ENCODE results near the gene JAKMIP1. TPM values are rescaled to one million over a fixed set of nuclear protein-coding genes. Genes with fewer than 3 reads are reported as not detected.
"Not testable (repeated sequence)": the region's sequence is repeated elsewhere in the genome, so short reads cannot be mapped to it uniquely, and the experiment has no call there.

Gene JAKMIP1
- polyA plus RNA-seq, 1 donor from 2014 or later = 15.3 TPM

- no peaks in the 10 kb centered on the region for H3F3A ChIP-seq (ENCODE audit: insufficient read depth, low read length, poor library complexity, severe bottlenecking)
- no peaks in the 10 kb centered on the region for H3K9me3 ChIP-seq (ENCODE audit: low read length)
- no peaks in the 10 kb centered on the region for H3K36me3 ChIP-seq (ENCODE audit: insufficient read depth, low read length)
- TF ChIP-seq TAF1 (IDR thresholded peaks at IDR 0.05; ENCODE audit: low read depth) = no peak
- TF ChIP-seq EZH2 (IDR thresholded peaks at IDR 0.05; ENCODE audit: borderline replicate concordance, insufficient read depth, low read length, poor library complexity, severe bottlenecking) = no peak
- TF ChIP-seq MXI1 (conservative IDR thresholded peaks at IDR 0.05; ENCODE audit: poor library complexity, severe bottlenecking) = no peak
- no peak for TF ChIP-seq RAD21 (conservative IDR thresholded peaks at IDR 0.05)
- TF ChIP-seq, protein P1, sequence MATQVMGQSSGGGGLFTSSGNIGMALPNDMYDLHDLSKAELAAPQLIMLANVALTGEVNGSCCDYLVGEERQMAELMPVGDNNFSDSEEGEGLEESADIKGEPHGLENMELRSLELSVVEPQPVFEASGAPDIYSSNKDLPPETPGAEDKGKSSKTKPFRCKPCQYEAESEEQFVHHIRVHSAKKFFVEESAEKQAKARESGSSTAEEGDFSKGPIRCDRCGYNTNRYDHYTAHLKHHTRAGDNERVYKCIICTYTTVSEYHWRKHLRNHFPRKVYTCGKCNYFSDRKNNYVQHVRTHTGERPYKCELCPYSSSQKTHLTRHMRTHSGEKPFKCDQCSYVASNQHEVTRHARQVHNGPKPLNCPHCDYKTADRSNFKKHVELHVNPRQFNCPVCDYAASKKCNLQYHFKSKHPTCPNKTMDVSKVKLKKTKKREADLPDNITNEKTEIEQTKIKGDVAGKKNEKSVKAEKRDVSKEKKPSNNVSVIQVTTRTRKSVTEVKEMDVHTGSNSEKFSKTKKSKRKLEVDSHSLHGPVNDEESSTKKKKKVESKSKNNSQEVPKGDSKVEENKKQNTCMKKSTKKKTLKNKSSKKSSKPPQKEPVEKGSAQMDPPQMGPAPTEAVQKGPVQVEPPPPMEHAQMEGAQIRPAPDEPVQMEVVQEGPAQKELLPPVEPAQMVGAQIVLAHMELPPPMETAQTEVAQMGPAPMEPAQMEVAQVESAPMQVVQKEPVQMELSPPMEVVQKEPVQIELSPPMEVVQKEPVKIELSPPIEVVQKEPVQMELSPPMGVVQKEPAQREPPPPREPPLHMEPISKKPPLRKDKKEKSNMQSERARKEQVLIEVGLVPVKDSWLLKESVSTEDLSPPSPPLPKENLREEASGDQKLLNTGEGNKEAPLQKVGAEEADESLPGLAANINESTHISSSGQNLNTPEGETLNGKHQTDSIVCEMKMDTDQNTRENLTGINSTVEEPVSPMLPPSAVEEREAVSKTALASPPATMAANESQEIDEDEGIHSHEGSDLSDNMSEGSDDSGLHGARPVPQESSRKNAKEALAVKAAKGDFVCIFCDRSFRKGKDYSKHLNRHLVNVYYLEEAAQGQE (IDR thresholded peaks at IDR 0.05; ENCODE audit: borderline replicate concordance) = no peak
- no peak overlapping the region for H3K9ac ChIP-seq (ENCODE audit: low read length)
- no peak overlapping the region for H3K4me2 ChIP-seq (ENCODE audit: low read length)
- no peak overlapping the region for H2AFZ ChIP-seq (ENCODE audit: low read depth, low read length)
- no peaks in the 10 kb centered on the region for H3K79me2 ChIP-seq (replicated peaks; ENCODE audit: insufficient read depth, low read length)
- no peaks in the 10 kb centered on the region for H3K27me3 ChIP-seq (ENCODE audit: insufficient read depth, low read depth, low read length)
- no peak overlapping the region for H3K27ac ChIP-seq (ENCODE audit: low read length)
- H3K9me2 ChIP-seq (ENCODE audit: insufficient read depth, low read length) = no peaks in the 10 kb centered on the region
- H3K4me3 ChIP-seq (ENCODE audit: low read length) = no peak overlapping the region
- no peaks in the 10 kb centered on the region for H4K20me1 ChIP-seq (ENCODE audit: insufficient read depth)
Measured at GRCh38 chr4:6216588-6216987, 16.2 kb upstream of the JAKMIP1 start.

DNA sequence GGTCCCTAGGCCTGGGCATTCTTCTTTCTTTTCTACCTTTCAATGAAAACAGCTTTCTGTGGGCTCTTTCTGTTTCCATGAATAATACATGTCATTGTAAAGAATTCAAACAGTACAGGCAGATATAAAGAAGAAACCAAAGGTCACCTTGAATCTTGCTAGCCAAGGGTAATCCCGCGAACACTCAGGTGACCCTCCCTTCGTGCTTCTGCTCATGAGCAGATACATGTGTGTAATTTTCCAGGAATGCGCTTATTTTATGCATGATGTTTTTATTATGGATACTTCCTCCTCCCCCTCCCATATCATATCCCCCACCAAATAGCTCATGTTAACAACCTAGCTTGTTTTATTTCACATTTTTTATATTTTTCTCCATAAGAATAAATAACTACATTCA is 9.6 kb upstream of the JAKMIP1 start:
- TF ChIP-seq SMC3 (conservative IDR thresholded peaks at IDR 0.05; ENCODE audit: poor library complexity) (no peak), RAD21 (conservative IDR thresholded peaks at IDR 0.05) (no peak), TAF1 (IDR thresholded peaks at IDR 0.05; ENCODE audit: low read depth) (no peak), EP300 (conservative IDR thresholded peaks at IDR 0.05; ENCODE audit: poor library complexity, severe bottlenecking) (no peak), EZH2 (IDR thresholded peaks at IDR 0.05; ENCODE audit: borderline replicate concordance, insufficient read depth, low read length, poor library complexity, severe bottlenecking) (no peak), POLR2AphosphoS5 (IDR thresholded peaks at IDR 0.05) (no peak), MXI1 (conservative IDR thresholded peaks at IDR 0.05; ENCODE audit: poor library complexity, severe bottlenecking) (no peak)
- TF ChIP-seq, protein P2, sequence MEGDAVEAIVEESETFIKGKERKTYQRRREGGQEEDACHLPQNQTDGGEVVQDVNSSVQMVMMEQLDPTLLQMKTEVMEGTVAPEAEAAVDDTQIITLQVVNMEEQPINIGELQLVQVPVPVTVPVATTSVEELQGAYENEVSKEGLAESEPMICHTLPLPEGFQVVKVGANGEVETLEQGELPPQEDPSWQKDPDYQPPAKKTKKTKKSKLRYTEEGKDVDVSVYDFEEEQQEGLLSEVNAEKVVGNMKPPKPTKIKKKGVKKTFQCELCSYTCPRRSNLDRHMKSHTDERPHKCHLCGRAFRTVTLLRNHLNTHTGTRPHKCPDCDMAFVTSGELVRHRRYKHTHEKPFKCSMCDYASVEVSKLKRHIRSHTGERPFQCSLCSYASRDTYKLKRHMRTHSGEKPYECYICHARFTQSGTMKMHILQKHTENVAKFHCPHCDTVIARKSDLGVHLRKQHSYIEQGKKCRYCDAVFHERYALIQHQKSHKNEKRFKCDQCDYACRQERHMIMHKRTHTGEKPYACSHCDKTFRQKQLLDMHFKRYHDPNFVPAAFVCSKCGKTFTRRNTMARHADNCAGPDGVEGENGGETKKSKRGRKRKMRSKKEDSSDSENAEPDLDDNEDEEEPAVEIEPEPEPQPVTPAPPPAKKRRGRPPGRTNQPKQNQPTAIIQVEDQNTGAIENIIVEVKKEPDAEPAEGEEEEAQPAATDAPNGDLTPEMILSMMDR (IDR thresholded peaks at IDR 0.05; ENCODE audit: poor library complexity, severe bottlenecking) = no peak
- TF ChIP-seq, protein P1 (IDR thresholded peaks at IDR 0.05; ENCODE audit: borderline replicate concordance) = no peak

DNA sequence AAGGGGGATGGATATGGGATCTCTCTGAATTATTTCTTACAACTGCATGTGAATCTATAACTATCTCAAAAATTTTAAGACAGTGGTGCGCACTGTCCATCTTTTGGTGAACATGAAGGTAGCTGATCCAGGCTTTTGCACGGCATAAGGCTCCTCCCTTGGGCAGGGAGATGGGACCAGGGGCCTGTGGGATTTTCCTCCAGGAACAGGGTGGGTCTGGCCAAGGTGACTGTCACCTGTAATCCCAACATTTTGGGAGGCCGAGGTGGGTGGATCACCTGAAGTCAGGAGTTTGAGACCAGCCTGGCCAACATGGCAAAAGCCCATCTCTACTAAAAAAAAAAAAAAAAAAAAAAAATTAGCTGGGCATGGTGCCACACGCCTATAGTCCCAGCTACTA is 8.9 kb upstream of the JAKMIP1 start:
- H3K9me2 ChIP-seq (ENCODE audit: insufficient read depth, low read length); H3K4me3 ChIP-seq (ENCODE audit: low read length); H3K27me3 ChIP-seq (ENCODE audit: insufficient read depth, low read depth, low read length); H4K20me1 ChIP-seq (ENCODE audit: insufficient read depth); H3K27ac ChIP-seq (ENCODE audit: low read length); H3K4me2 ChIP-seq (ENCODE audit: low read length); H3K36me3 ChIP-seq (ENCODE audit: insufficient read depth, low read length); H3F3A ChIP-seq (ENCODE audit: insufficient read depth, low read length, poor library complexity, severe bottlenecking); H3K9me3 ChIP-seq (ENCODE audit: low read length); H3K79me2 ChIP-seq (replicated peaks; ENCODE audit: insufficient read depth, low read length); H3K9ac ChIP-seq (ENCODE audit: low read length); H2AFZ ChIP-seq (ENCODE audit: low read depth, low read length): not testable (repeated sequence)

More for the DNA sequence above, 9.6 kb upstream of the JAKMIP1 start:
- Histone ChIP-seq H3K27me3 (ENCODE audit: insufficient read depth, low read depth, low read length) (no peaks in the 10 kb centered on the region), H3K4me3 (ENCODE audit: low read length) (no peak overlapping the region), H3K9ac (ENCODE audit: low read length) (no peak overlapping the region), H3K9me3 (ENCODE audit: low read length) (no peaks in the 10 kb centered on the region), H2AFZ (ENCODE audit: low read depth, low read length) (no peak overlapping the region), H3K4me2 (ENCODE audit: low read length) (no peak overlapping the region), H3K36me3 (ENCODE audit: insufficient read depth, low read length) (no peaks in the 10 kb centered on the region), H3F3A (ENCODE audit: insufficient read depth, low read length, poor library complexity, severe bottlenecking) (no peaks in the 10 kb centered on the region), H3K79me2 (replicated peaks; ENCODE audit: insufficient read depth, low read length) (no peaks in the 10 kb centered on the region), H3K9me2 (ENCODE audit: insufficient read depth, low read length) (no peaks in the 10 kb centered on the region), H4K20me1 (ENCODE audit: insufficient read depth) (no peaks in the 10 kb centered on the region), H3K27ac (ENCODE audit: low read length) (peak overlapping the region; percentile 0)

Measured in neural cell (in vitro differentiated cells).